ENCODE results near the gene PRDM16. TPM values are rescaled to one million over a fixed set of nuclear protein-coding genes. Genes with fewer than 3 reads are reported as not detected.

The PRDM16 gene
- total and polyA plus RNA-seq, 8 donors = 9.6 to 18.0 (median 14.7) TPM

- H3K27ac ChIP-seq = no peak overlapping the region
Measured at GRCh38 chr1:3393987-3394920, 325.3 kb downstream of the PRDM16 start.

DNA sequence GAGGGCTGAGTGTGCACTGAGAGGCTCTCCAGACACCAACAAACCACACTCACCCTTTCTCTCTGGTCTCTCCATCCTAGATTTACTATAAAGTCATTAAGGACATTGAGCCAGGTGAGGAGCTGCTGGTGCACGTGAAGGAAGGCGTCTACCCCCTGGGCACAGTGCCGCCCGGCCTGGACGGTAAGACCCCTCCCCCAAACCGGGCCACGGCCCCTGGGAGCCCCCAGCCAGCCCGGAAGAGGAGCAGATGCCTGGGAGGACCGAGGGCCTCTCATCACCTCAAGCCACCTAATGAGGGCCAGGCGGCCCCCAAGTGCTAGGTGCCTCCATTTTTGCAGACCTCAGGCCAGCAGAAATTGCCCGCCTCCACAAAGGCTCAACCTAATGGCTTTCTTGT, 327.4 kb downstream of the PRDM16 start:
- TF ChIP-seq CTCF (IDR thresholded peaks at IDR 0.05) = no peak
- Histone ChIP-seq H3K27ac (no peak overlapping the region), H3K27me3 (peaks cover 33 to 92% of the 10 kb centered on the region in 2 donors), H3K4me3 (no peak overlapping the region), H3K36me3 (no peaks in the 10 kb centered on the region), H3K9me3 (no peaks in the 10 kb centered on the region), H3K4me1 (peaks cover 0 to 3% of the 10 kb centered on the region in 2 donors)
- ATAC-seq (no peak), DNase-seq (no peak)
- intact Hi-C loops (cut with DNase I) = no loop called here

More at GRCh38 chr1:3393987-3394920, 325.3 kb downstream of the PRDM16 start:
- Histone ChIP-seq H3K4me3 (no peak overlapping the region), H3K9me3 (no peaks in the 10 kb centered on the region), H3K27me3 (peaks cover 35 to 96% of the 10 kb centered on the region in 2 donors), H3K4me1 (peaks cover 0 to 3% of the 10 kb centered on the region in 2 donors), H3K36me3 (no peaks in the 10 kb centered on the region)
- ATAC-seq = no peak
- TF ChIP-seq CTCF (IDR thresholded peaks at IDR 0.05) = no peak
- DNase-seq = no peak
- intact Hi-C loops (cut with DNase I) = no loop called here

DNA sequence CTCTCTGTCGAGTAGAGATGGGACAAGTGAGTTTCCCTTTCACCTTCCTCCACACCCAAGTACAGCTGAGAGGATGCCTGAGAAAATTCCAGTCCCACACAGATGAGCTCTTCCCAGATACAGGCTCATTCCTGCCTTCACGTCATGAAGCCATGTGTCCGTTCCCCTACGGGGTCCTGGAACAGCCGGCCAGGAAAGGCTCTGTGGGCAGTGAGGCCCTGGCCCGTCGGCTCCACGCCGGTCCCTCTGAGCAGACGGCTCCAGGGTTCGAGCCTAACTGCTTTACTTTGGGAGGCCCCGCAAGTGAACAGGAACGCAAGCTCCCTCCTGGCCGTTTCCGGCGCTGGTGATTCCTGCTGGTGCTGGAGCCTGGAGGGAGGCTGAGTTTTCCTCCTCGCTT, 328.3 kb downstream of the PRDM16 start:
- intact Hi-C loops (cut with DNase I) = no loop called here
- Histone ChIP-seq H3K4me1 (peaks cover 0 to 3% of the 10 kb centered on the region in 2 donors), H3K9me3 (no peaks in the 10 kb centered on the region), H3K4me3 (no peak overlapping the region), H3K27me3 (peaks cover 24 to 84% of the 10 kb centered on the region in 2 donors), H3K36me3 (no peaks in the 10 kb centered on the region), H3K27ac (no peak overlapping the region)
- no peak for DNase-seq
- no peak for TF ChIP-seq CTCF (IDR thresholded peaks at IDR 0.05)
- no peak for ATAC-seq

DNA sequence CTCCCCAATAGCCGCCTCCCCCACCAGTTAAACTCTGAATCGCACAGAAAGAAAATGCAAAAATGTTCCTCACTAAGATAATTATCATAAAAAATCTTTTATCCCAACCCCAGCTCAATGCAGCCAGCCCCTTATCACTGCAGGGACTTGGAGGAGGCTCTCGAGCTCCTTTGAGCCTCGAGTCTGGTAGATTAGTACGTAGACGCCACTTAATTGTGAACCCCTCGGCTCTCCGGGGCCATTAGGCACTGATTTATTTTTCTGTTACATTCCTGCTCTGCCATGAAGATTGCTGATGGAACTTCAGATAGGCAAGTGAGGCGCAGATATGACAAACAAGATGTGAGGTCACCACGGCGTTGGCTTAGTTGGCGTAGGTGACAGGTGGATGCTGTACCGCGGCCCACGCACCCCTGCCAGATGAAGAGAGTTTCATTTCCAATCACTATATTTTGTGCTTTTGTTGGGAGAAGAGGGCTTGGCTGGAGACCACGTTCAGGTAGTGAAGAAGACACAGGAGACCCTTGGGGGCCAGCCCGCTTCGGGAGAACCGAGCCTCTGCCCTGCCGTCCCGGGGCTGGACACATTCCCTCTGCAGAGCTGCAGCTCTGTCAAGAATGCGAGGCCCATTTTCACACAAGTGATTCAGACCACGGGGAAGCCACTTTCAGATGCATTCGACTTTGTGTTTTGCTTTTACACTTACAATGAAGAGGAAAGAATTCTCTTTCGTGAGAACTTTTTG, 329.6 kb downstream of the PRDM16 start:
- intact Hi-C loops (cut with DNase I) = no loop called here
- Histone ChIP-seq H3K9me3 (no peaks in the 10 kb centered on the region), H3K4me1 (peaks cover 0 to under 1% of the 10 kb centered on the region in 2 donors), H3K27ac (no peak overlapping the region), H3K4me3 (no peak overlapping the region), H3K36me3 (no peaks in the 10 kb centered on the region), H3K27me3 (peaks cover 13 to 81% of the 10 kb centered on the region in 2 donors)
- TF ChIP-seq CTCF (IDR thresholded peaks at IDR 0.05) = no peak
- DNase-seq = no peak
- ATAC-seq = no peak

DNA sequence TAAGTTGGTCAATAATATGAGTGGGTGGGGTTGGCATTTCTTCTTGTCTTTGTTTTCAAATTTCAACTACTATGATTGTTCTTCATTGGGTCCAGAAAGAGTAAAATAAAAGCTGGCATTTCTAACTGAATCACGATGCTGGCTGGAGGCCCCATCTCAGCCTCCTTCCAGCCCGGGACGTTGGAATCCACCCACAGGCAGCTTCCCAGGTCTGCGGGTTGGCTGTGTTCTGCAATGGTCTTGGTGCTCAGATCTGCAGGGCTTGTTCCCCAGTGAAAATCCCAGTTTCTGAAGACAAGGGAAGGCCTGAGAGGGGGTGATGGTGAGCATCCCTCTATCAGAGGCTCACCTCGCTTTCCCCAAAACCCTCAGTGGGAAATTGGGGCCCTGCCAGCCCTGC, 330.7 kb downstream of the PRDM16 start:
- no peak for ATAC-seq
- intact Hi-C loops (cut with DNase I) = no loop called here
- Histone ChIP-seq H3K4me1 (no peaks in the 10 kb centered on the region), H3K27ac (no peak overlapping the region), H3K27me3 (peaks cover 3 to 81% of the 10 kb centered on the region in 2 donors), H3K4me3 (no peak overlapping the region), H3K36me3 (no peaks in the 10 kb centered on the region), H3K9me3 (no peaks in the 10 kb centered on the region)
- no peak for TF ChIP-seq CTCF (IDR thresholded peaks at IDR 0.05)
- DNase-seq = no peak

All from left lung (tissue), 10 donors.